GM21619 (cell line): Measurements from ENCODE around the gene IFNGR2.
"Not testable (repeated sequence)": the region's sequence is repeated elsewhere in the genome, so short reads cannot be mapped to it uniquely, and the experiment has no call there.

Source experiments
- ATAC-seq: cut with Tn5 transposase; IDR thresholded peaks from one replicate; pipeline ENCODE4 v1.9.1; 2021; ENCODE audit not compliant: unreplicated experiment

Gene IFNGR2

GRCh38 chr21:33375101-33375644 lies 28.0 kb upstream of the IFNGR2 start:
- ATAC-seq = no peak

GRCh38 chr21:33377221-33377920 lies 25.8 kb upstream of the IFNGR2 start:
- no peak for ATAC-seq

- ATAC-seq = no peak
Measured at GRCh38 chr21:33378081-33378480, 25.1 kb upstream of the IFNGR2 start.

GRCh38 chr21:33379934-33380333 lies 23.3 kb upstream of the IFNGR2 start:
- not testable (repeated sequence) for ATAC-seq

GRCh38 chr21:33380483-33380998 lies 22.7 kb upstream of the IFNGR2 start:
- peak; percentile 40 for ATAC-seq

- not testable (repeated sequence) for ATAC-seq
Measured at GRCh38 chr21:33381381-33381780, 21.8 kb upstream of the IFNGR2 start.

- ATAC-seq = peak; percentile 75
Measured at GRCh38 chr21:33383056-33383888, 19.9 kb upstream of the IFNGR2 start.

GRCh38 chr21:33384841-33385331 lies 18.3 kb upstream of the IFNGR2 start:
- ATAC-seq = no peak

GRCh38 chr21:33386222-33386784 lies 16.9 kb upstream of the IFNGR2 start:
- ATAC-seq = no peak

- ATAC-seq = no peak
Measured at GRCh38 chr21:33387294-33387693, 15.9 kb upstream of the IFNGR2 start.

- ATAC-seq = no peak
Measured at GRCh38 chr21:33388188-33388587, 15.0 kb upstream of the IFNGR2 start.

GRCh38 chr21:33390479-33390878 lies 12.7 kb upstream of the IFNGR2 start:
- no peak for ATAC-seq

GRCh38 chr21:33391656-33392055 lies 11.6 kb upstream of the IFNGR2 start:
- ATAC-seq = no peak

GRCh38 chr21:33392284-33392985 lies 10.8 kb upstream of the IFNGR2 start:
- no peak for ATAC-seq

GRCh38 chr21:33393348-33393747 lies 9.9 kb upstream of the IFNGR2 start:
- no peak for ATAC-seq

GRCh38 chr21:33394260-33394659 lies 9.0 kb upstream of the IFNGR2 start:
- no peak for ATAC-seq

GRCh38 chr21:33395891-33396331 lies 7.3 kb upstream of the IFNGR2 start:
- ATAC-seq = no peak

- ATAC-seq = no peak
Measured at GRCh38 chr21:33396436-33396835, 6.8 kb upstream of the IFNGR2 start.

GRCh38 chr21:33396951-33397350 lies 6.3 kb upstream of the IFNGR2 start:
- ATAC-seq = no peak

GRCh38 chr21:33397717-33398116 lies 5.5 kb upstream of the IFNGR2 start:
- no peak for ATAC-seq

- no peak for ATAC-seq
Measured at GRCh38 chr21:33398361-33398760, 4.9 kb upstream of the IFNGR2 start.
